PC-9 (cell line): ENCODE measurements around the gene PSMD11.

Experiments used
- EZH2 ChIP-seq: fragments of 200-600 bp; sonication (generic); IDR thresholded peaks from 2 replicates; pipeline ENCODE4 v1.8.0; 2017; ENCODE audit warnings: antibody characterized with exemption, low read depth
- TF ChIP-seq, protein P1 (sequence below): fragments of 200-600 bp; sonication (generic); conservative IDR thresholded peaks from 2 replicates; pipeline ENCODE4 v1.6.1; 2017; ENCODE audit warnings: mixed run types, antibody characterized with exemption, mild to moderate bottlenecking, moderate library complexity

DNA sequence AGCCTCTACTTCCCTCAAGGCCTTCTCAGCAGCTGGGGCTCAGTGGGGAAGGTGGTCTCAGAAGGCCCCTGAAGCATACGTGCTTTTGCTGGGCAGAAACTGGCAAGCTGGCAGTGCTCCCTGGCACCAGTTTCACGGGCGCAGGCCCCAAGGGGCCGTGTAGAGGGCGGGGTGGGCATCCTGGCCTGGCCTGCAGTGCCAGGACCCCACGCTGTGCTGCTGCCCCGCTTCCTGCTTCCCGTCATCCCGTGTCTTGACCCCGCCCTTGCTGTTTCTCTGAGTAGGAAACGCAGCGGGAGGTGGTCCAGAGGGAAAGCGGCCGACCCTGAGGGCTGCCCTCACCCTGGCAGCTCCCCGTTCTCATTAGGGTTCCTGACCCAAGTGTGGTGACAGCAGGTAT lies 49.3 kb downstream of the PSMD11 start:
- TF ChIP-seq, protein P1, sequence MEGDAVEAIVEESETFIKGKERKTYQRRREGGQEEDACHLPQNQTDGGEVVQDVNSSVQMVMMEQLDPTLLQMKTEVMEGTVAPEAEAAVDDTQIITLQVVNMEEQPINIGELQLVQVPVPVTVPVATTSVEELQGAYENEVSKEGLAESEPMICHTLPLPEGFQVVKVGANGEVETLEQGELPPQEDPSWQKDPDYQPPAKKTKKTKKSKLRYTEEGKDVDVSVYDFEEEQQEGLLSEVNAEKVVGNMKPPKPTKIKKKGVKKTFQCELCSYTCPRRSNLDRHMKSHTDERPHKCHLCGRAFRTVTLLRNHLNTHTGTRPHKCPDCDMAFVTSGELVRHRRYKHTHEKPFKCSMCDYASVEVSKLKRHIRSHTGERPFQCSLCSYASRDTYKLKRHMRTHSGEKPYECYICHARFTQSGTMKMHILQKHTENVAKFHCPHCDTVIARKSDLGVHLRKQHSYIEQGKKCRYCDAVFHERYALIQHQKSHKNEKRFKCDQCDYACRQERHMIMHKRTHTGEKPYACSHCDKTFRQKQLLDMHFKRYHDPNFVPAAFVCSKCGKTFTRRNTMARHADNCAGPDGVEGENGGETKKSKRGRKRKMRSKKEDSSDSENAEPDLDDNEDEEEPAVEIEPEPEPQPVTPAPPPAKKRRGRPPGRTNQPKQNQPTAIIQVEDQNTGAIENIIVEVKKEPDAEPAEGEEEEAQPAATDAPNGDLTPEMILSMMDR = no peak
- no peak for TF ChIP-seq EZH2
